Measurements from ENCODE around the gene MTX1.

- TF ChIP-seq CTCF (conservative IDR thresholded peaks at IDR 0.05; ENCODE audit: low read length) (no peak), EZH2phosphoT487 (IDR thresholded peaks at IDR 0.05; ENCODE audit: borderline replicate concordance, low read depth, low read length) (no peak)
These were observed 42.4 kb upstream of the MTX1 start for GRCh38 chr1:155166051-155166470.

Measured in OCI-LY7 (cell line).